Non-pigmented ciliary epithelial cell (primary cell): Measurements from ENCODE around the gene ENKD1.

ENCODE experiments used
- DNase-seq: peaks from one replicate; pipeline ENCODE4 v3.0.0-alpha.2; 2010; ENCODE audit warnings: low read depth

ENKD1 gene

DNA sequence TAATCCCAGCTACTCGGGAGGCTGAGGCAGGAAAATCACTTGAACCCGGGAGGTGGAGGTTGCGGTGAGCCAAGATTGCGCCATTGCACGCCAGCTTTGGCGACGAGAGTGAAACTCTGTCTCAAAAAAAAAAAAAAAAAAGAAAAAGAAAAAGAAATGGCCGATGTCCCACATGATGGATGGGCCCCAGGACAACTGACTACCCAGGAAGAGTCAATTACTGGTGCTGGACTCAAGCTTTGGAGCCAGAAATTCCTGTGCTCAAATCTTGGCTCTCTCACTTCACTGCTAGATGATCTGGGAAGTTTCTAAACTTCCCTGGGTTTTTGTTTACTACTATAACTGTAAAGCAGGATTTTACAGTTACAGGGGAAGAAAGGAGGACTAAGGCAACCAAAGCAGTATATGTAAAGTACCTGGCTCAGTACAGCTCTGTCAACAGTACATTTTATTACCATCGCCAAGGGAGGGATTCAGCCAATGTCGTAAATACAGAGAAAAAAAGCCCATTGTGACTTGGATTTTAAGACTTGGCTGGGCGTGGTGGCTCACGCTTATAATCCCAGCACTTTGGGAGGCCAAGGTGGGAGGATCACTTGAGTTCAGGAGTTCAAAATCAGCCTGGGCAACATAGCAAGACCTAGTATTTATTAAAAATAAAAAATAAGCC, 11.9 kb upstream of the ENKD1 start:
- no peak for DNase-seq

DNA sequence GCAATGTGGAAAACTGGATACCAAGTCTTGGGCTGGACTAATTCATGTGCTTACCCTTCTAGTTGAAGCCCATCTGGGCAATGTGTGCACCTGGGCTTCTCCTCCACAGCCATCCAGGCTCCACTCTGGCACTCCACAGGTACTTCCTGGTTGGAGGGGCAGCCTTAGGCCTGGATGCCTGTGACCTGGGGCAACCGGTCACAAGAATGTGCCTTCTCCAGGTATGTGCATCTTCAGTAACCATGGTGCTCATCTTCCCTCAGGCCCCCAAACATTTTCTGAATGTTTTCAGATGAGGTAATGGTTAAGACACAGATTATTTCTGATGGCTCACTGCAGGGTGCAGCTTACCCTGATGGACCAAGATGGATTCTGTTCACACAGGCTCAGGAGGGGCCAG, 11.2 kb upstream of the ENKD1 start:
- DNase-seq = no peak

DNA sequence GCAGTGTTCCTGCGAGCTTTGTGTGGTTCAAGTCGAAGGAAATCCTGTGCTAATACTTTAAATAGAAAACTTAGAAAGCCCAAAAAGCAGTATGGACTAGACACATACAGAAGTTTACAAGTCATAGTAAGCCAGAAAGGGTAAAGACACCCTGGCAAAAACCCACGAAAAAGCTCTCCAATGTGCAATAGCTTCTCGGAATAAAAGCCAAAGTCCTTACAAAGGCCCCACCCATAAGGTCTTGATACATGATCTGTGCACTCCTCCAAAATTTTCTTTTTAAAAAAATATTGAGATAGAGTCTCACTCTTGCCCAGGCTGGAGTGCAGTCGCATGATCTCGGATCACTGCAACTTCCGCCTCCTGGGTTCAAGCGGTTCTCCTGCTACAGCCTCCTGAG, 10.4 kb upstream of the ENKD1 start:
- no peak for DNase-seq

DNA sequence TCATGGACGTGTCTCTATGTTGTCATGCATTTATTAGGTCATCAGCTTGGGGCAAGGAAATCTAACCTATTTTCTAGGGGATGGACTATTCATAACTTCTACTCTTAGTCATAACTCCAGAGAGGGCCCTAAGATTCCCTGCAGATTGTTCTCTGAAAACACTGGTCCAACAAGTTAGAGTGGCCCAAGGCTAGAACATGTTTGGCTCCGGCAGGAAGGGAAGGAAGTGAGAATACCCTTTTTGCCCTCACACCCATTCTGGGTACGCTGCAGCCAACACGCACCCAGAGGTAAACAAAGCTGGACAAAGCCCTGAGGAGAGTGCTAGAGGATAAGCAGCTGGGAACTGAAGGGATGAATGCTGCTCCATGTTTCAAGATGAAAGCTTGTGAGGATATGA, 10.0 kb upstream of the ENKD1 start:
- DNase-seq = no peak

DNA sequence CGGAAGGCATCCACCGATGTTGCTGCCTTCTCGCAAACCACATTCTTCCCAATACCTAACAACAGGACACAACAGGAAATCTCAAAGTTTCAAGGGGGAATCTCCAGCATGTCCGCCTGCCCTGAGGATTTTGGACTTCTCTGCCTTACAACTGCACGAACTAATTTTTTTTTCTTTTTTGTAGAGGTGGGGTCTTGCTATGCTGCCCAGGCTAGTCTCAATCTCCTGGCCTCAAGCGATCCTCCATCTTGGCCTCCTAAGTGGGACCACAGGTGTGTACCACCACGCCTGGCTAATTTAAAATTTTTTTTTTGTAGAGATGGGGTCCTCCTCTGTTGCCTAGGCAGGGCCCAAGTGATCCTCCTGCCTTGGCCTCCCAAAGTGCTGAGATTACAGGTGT, 9.4 kb upstream of the ENKD1 start:
- no peak for DNase-seq

DNA sequence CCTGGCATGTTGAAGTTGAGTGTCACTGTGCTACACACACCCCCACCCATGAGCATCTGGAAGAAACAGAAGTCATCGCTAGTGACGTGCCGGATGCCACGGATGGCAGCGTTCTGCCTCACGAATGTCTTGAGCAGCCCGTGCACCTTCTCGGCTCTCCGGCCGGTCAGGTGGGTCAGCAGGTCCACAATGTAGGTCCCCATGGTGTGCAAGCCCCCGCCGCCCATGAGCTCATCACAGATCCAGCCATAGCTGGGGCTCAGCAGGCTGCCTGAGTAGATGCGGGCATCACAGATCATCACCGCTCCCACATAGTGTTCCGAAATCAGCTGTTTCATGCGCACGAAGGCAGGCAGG, 9.0 kb upstream of the ENKD1 start:
- no peak for DNase-seq

DNA sequence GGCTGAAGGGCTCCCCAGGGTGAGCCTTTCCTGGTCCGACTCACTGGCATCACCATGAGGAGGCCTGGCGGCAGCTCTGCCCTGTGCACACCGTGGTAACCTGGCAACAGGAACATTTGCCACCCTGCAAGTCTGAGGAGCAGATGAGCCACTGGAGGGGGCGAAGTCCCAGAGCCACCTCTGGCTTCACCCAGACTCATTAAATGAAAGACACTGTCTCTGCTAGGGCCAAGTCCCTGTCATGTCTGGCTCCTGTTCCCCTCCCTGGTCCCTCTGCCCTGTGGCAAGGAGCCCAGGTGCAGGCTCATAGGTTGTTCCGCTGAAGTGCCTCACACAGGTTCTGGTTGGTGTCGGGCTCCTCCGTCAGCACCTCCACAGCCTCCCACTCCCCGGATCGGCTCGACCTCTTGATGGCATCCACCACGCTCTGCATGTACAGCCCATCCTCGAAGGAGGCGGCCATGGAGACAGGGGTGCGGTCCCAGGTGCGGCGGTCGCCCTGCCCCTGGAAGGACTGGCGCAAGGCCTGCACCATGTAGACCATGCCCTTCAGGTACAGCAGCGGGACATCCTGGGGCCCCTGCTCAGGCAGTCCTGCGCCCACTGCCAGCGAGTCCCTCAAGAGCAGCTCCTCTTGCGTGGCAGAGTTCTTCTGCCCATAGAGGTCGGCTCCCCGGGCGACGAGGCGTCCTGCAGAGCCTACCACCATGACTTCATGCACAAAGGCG, 8.5 kb upstream of the ENKD1 start:
- DNase-seq = no peak

DNA sequence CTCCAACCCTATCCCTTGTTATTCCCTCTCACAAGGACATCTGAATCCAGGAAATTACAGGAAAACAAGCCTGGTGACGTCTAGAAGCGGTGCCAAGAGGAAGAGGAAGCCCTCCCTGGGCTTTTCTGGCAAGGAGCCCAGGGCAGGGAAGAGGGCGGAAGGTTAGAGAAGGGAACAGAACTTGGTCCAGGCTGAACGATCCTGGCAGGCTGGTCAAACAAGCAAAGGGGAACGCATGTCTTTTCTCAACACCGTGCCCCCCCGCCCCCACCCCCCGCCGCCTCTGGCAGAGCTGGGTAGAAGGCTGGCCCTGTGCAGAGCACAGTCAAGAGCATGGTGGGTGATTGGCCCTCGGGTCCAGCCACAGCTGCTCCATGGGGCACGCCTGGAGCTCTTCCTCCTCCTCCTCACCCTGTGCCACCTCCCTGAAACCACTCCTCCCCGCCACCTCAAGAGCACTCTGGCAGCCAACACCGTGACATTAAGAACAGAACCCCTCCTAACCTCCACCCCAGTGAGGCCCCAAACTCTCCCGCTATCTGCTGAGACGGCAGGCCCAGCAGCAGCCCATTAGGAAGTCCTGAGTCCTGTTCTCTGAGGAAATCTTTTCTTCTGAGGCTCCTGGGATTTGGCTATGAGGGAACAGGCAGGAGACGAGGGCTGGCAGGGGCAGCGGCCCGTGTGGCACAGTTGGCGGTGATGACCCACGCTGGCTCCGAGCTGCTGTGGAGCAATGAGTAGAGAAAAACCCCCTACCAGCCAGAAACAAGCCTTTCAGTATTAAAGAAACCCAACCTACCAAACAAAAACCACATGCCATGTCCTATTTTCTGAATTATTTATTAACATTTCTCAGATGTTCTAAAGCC, 7.4 kb upstream of the ENKD1 start:
- no peak for DNase-seq

DNA sequence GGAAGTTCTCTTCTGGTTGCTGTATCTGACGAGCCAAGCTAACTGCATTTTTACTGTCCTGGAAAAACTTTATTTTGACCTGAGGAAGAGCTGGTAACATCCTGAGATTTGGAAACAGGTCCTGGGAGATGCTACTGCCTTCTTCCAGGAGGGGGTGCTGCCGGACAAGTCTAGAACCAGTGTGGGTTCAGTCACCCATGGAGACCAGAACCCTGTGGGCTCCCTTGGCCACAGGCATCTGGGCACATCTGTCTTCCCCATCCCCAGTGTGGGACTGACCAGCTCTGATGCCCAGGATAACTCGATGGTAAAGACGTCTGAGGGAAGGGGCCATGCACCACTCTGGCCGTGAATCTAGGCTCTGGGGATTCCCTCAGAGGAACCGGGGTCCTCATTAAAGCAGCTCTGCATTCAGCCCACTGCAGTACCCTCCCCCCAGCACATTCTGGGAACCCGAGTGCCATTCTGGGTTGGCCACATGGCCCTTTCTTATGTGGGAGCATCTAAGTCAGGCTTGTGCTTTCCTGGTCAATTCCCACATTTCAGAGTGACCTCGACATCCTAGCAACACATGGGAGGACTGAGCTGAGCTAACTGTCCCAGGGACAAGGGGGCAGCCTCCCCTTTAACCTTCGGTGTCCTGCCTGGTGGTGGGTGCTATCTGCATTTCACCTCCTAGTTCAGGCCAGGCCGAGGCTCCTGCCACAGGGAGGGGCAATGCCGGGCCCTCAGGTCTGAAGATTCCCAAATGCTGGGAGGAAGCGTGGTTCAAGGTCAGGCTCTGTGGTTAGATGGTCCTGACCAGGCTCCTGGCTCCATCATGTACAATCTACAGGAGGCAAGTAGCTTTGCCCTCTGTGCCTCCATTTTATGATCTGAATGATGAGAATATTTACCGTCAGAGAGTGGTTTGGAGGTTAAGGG, 6.5 kb upstream of the ENKD1 start:
- DNase-seq = no peak

DNA sequence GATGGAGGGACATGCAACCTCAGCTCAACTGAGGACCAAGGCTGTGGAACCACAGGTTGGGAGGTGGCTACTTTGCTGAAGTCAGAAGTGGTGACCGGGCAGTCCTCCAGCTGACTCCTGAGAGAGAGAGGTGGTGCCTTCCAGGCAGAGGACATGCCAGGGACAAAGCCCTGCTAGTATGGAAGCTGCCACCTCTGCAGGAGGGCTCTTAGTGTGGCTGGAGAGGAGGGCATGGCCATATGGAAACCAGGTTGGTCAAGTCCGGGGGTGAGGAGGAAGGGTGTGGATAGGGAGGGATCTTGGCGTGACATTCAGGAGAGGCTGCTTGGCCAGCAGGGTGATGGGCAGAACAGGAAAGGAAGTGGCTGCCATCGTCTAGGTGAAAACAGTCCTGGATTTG, 5.8 kb upstream of the ENKD1 start:
- no peak for DNase-seq

DNA sequence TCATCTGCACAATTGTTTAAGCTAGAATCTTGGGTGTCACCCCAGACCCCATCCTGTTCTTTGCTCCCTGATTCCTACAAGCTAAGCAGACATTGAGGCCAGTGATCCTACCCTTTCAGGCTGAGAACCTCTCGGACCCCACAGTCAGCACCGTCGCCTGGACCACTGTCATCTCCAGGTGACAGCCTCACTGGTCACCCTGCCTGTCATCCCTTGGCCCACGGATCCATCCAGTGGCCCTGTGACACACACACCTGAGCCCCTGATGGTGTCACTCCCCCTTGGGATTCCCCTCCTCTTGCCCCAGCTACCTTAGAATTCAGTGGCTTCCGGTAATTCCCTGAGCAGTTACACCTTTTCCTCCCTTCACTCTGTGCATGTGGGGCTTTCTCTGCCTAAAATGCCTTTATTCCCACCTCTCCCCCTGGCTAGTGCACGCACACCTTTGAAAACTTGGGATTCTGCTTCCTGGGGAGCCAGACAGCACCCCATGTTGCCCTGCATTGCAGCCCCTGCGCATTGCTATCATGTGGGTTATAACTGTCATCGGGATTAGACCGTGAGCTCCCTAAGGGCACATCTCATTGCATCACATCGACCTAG, 3.0 kb upstream of the ENKD1 start:
- no peak for DNase-seq

DNA sequence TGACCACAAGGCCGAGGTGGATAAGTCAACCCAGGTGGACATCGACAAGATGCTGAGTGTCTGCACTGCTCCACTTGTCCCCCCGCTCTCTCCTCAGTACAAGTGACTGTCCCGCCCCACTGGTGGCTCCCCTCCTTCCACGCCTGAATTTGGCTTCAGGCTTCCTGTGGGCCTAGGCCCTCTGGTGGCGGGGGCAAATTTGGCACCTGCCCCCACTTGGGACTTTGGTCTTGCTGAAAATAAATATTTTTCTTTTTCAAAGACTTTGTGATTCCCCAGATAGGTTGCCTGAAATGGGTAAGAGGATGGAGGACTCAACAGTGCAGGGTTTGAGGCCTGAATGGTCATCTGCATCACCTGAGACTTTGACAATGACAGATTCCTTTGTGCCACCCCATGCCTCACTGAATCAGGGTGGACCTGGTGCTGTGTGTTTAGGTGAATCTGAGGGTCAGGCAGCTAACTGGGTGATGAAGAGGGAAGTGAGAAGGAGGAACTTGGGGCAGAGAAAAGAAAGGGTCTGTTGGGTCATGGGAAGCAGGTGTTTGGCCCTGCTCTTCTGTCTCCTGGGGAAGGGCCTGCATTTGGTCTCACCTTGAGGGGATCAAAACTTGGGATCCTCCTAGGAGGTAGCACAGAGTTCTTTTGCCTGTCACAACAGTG, 2.1 kb upstream of the ENKD1 start:
- no peak for DNase-seq

DNA sequence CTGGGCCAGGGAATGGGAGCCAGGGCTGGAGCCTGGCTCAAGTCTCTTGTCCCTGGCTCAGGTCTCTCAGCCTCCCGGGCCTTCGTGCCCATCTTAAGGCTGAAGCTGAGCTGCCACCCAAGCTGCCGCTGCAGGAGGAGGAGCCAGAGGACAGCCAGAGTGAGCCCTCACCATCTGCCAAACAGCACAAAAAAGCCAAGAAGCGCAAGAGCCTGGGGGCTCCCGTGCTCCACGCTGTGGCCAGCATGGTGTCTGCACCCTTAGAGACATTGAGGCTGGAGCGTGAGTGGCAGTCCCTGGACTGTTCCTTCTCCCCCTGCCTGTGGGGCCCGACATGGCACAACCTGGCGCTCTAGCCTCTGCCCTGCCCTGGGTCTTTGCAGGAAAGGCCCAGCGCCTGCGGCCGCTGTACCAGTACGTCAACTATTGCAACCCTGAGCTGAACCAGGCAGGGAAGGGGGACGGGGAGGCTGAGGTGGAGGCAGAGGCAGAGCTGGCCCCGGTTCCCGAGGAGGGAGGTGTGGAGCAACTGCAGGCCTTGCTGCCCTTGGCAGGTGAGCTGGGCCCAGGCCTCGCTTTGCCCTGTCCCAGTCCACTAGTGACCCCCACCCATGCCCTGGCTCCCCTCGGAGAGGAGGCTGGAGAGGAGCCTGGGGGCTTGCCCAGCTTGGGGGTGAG, 1.4 kb upstream of the ENKD1 start:
- DNase-seq = peak; percentile 60

DNA sequence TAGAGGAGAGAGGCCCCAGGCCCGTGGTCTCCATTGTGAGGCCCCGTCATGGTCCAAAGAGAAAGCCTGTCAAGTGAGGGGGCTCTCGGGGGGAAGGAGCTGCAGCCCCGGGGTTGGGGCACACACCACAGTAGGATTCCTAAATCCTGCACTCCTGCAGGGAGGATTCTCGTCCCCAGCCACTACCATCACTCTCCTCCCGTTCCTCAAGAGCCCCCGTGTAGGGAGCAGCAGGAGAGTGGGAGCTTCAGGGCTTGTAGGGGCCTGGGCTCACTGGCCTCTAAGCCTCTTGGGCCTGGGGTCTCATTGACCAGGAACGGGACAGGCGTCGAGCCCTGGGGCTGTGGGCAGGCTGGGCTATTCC, 885 bp upstream of the ENKD1 start:
- no peak for DNase-seq

DNA sequence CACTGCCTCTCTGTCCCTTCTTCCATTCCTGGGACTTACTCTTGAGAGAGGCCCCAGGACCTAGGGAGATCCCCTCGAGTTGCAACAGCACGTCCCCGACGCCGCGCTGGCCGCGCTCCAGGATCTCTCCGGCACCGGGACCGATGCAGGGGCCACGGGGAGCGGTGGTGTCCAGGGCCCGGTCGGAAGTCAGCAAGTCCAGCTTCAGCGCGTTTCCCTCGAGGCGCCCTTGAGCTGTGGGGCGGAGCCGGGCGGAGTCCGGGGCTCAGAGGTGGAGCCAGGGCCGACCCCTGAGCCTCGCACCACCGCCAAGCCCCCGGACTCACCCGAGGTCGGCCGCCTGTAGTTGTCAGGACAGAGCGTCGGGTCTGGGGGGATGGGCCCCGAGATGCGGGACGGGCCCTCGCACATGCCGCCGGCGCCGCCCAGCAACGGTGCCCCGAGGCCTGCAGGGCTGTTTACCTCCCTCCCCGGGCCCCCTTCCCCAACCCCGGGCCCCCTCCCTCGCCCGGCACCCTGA, 458 bp downstream of the ENKD1 start:
- DNase-seq = no peak

DNA sequence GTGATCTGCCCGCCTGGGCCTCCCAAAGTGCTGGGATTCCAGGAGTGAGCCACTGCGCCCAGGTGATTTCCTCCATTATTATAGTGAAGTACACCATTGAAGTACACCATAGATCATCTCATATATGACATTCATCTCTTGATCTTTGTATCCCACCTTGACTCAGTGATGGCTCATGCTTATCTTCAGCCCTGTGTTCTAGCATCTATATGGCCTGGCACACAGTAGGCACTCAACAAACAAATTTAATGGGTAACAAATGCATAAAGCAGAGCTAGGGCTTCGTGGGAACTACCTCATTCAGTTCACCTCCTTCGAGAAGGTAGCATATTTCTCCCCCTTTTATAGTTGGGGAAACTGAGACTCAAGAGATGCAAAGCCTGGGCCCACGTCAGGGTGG, 952 bp downstream of the ENKD1 start:
- no peak for DNase-seq

DNA sequence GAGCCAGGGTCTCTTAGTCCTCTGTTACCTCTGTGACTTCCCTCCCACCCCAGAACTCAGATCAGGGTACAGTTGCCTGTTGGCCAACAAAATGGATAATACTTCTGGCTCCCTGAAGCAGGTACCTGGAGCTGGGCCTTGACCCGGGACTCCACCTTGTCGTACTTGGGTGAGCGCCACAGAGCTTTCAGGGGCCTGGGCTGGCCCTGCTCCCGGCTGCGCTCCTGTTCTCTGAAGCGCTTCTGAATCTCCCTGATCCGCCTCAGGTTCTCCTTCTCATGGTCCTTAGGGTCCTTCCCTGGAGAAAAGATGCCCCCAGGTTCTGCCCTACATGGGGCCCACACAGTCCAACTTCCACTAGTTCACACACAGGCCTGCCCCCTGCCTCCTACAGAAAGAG, 1.7 kb downstream of the ENKD1 start:
- no peak for DNase-seq

DNA sequence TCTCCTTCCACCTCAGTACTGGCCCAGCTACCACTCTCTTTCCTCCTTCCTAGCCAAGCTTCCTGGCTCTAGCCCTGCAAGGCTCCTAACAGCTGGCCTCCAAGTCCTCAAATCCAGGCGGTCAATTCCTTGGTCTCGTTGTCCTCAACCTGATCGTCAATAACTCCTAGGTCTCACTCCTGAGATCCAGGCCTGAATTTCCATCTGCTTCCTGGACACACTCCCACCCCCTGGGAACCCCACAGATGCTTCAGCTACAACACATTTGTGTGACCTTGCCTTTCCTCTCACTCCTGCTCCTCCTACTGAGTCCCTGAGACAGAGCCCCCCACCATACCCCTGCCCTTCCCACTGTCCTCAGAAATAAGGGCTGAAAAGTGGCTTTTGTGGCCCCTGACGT, 2.3 kb downstream of the ENKD1 start:
- DNase-seq = no peak

DNA sequence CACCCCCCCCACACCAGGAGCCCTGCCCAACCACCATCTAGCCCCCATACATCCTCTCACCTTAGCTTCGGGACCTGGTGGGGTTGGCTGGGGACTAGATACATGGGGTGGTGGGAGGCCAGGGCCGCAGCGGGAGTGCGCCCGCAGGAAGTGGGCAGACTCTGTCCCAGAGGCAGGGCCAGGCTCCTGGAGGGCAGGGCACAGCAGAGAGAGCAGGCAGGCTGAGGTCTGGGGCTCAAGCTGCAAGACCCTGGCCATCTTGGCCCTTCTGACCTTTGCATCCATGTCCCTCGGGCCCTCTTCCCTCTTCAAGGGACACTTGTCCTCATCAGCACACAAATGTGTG, 2.7 kb downstream of the ENKD1 start:
- DNase-seq = no peak

DNA sequence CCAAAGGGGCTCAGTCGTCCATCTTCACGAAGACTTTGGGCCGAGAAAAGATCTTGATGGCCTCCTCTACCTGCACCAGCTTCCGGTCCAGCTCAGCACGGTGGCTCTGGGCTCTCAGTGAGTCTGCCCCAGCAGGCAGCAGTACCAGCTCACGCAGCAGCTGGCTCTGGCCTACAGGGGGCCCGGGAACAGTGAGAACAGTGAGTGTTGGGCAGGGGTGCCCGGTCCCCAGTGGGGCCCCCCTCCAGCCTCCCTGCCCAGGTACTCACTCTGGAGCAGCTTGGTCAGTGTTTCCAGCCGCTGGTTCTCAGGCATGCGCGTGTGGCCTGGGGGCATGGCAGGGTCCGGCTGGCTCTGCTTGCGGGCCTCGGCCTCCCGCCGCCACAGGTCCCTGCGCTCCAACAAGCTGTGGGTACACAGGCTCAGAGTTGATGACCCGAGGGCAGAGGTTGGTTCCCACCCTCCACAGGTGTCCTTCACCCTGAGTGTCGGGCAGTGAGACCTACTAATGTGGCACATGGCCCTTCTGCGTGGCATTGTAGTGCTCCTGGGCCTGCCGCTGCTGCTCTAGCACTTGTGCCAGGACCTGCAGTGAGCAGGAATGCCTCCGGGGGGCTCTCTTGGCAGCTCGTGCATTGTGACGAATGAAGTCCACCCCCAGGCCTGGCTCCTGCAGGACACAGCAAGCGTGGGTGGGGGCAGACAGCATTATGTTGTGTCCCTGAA, 3.2 kb downstream of the ENKD1 start:
- DNase-seq = no peak
